Trophoblast cell (in vitro differentiated cells and primary cell): Measurements from ENCODE around the gene CENPE. TPM values are rescaled to one million over a fixed set of nuclear protein-coding genes. Genes with fewer than 3 reads are reported as not detected.
A peak's percentile ranks its signal among the peaks of the same experiment; 100 is the strongest.
"Not testable (repeated sequence)": the region's sequence is repeated elsewhere in the genome, so short reads cannot be mapped to it uniquely, and the experiment has no call there.

ENCODE experiments used
- DNase-seq, 2 donors: peaks; one replicate each; pipeline ENCODE4 v3.0.0-alpha.2; 2016
- H2AFZ ChIP-seq: 2 replicates; pipeline ENCODE4 v1.6.1; 2013; ENCODE audit warnings: low read length, moderate library complexity, mild to moderate bottlenecking; ENCODE audit not compliant: insufficient read depth, poor library complexity
- H2AK5ac ChIP-seq: 2 replicates; pipeline ENCODE4 v1.6.1; 2013; ENCODE audit warnings: mild to moderate bottlenecking, low read length
- H2BK120ac ChIP-seq: 2 replicates; pipeline ENCODE4 v1.6.1; 2013; ENCODE audit warnings: low read length, mild to moderate bottlenecking, moderate library complexity; ENCODE audit not compliant: insufficient read depth, poor library complexity
- H2BK12ac ChIP-seq: 2 replicates; pipeline ENCODE4 v1.6.1; 2013; ENCODE audit warnings: mild to moderate bottlenecking, low read length, moderate library complexity
- H2BK5ac ChIP-seq: 2 replicates; pipeline ENCODE4 v1.6.1; 2013; ENCODE audit warnings: low read length, low read depth, moderate library complexity, mild to moderate bottlenecking; ENCODE audit not compliant: poor library complexity
- H3K14ac ChIP-seq: 2 replicates; pipeline ENCODE4 v1.6.1; 2013; ENCODE audit warnings: mild to moderate bottlenecking, low read length
- H3K18ac ChIP-seq: 2 replicates; pipeline ENCODE4 v1.6.1; 2013; ENCODE audit warnings: mild to moderate bottlenecking, low read length
- H3K23ac ChIP-seq: 2 replicates; pipeline ENCODE4 v1.6.1; 2013; ENCODE audit warnings: low read length
- H3K27ac ChIP-seq: 2 replicates; pipeline ENCODE4 v1.5.1; 2013; ENCODE audit warnings: low read depth, mild to moderate bottlenecking, inconsistent platforms, low read length, moderate library complexity
- H3K27me3 ChIP-seq: 2 replicates; pipeline ENCODE4 v1.6.1; 2013; ENCODE audit warnings: inconsistent platforms, mild to moderate bottlenecking, low read length, moderate library complexity; ENCODE audit not compliant: insufficient read depth
- H3K36me3 ChIP-seq, 2 experiments: 1 replicate in 1 of 2; 2 replicates in 1 of 2; pipeline ENCODE4 v1.6.1; 2013; ENCODE audit warnings: low read length in 2 of 2, mild to moderate bottlenecking in 2 of 2, moderate library complexity in 1 of 2; ENCODE audit not compliant: insufficient read depth in 2 of 2, control insufficient read depth in 1 of 2
- H3K4ac ChIP-seq: 2 replicates; pipeline ENCODE4 v1.6.1; 2013; ENCODE audit warnings: low read depth, mild to moderate bottlenecking, low read length, moderate library complexity
- H3K4me1 ChIP-seq, 2 experiments: 1 replicate in 1 of 2; 2 replicates in 1 of 2; pipeline ENCODE4 v1.6.1; 2013; ENCODE audit warnings: low read length in 2 of 2, mild to moderate bottlenecking in 2 of 2, moderate library complexity in 1 of 2; ENCODE audit not compliant: insufficient read depth in 2 of 2, control insufficient read depth in 1 of 2
- H3K4me2 ChIP-seq: 2 replicates; pipeline ENCODE4 v1.6.1; 2013; ENCODE audit warnings: inconsistent platforms, mild to moderate bottlenecking, low read length, moderate library complexity
- H3K4me3 ChIP-seq: 2 replicates; pipeline ENCODE4 v1.5.1; 2013; ENCODE audit warnings: mild to moderate bottlenecking, low read depth, low read length, inconsistent platforms
- H3K79me1 ChIP-seq: one replicate; pipeline ENCODE4 v1.6.1; 2013; ENCODE audit warnings: low read length
- H3K79me2 ChIP-seq: 2 replicates; pipeline ENCODE4 v1.6.1; 2013; ENCODE audit warnings: low read length, mild to moderate bottlenecking; ENCODE audit not compliant: control insufficient read depth, insufficient read depth, poor library complexity
- H3K9ac ChIP-seq: 2 replicates; pipeline ENCODE4 v1.6.1; 2013; ENCODE audit warnings: mild to moderate bottlenecking, low read length
- H3K9me3 ChIP-seq: 2 replicates; pipeline ENCODE4 v1.6.1; 2013; ENCODE audit warnings: low read depth, mild to moderate bottlenecking, control low read depth, inconsistent platforms, low read length; ENCODE audit not compliant: insufficient read depth
- H4K12ac ChIP-seq: 2 replicates; pipeline ENCODE4 v1.6.1; 2013; ENCODE audit warnings: low read depth, mild to moderate bottlenecking, low read length, moderate library complexity
- H4K8ac ChIP-seq: 2 replicates; pipeline ENCODE4 v1.6.1; 2013; ENCODE audit warnings: low read depth, mild to moderate bottlenecking, low read length, moderate library complexity
- H4K91ac ChIP-seq: one replicate; pipeline ENCODE4 v1.6.1; 2013; ENCODE audit warnings: low read depth, mild to moderate bottlenecking, low read length, moderate library complexity
- WGBS: extraction: QIAGEN DNeasy Blood & Tissue Kit; methylation state at CpG from one replicate; pipeline ENCODE4 v1.1.7; 2013; ENCODE audit warnings: missing lambda C conversion rate; ENCODE audit not compliant: insufficient read length, insufficient coverage; ENCODE audit errors: extremely low coverage; 5-methylcytosine and 5-hydroxymethylcytosine counted together
- polyA plus RNA-seq: library from polyadenylated mRNA; stranded (reverse); fragments of 200-250 nt; gene quantifications from 2 replicates; pipeline ENCODE4 v1.2.3, GENCODE V29; 2013

The CENPE gene, protein sequence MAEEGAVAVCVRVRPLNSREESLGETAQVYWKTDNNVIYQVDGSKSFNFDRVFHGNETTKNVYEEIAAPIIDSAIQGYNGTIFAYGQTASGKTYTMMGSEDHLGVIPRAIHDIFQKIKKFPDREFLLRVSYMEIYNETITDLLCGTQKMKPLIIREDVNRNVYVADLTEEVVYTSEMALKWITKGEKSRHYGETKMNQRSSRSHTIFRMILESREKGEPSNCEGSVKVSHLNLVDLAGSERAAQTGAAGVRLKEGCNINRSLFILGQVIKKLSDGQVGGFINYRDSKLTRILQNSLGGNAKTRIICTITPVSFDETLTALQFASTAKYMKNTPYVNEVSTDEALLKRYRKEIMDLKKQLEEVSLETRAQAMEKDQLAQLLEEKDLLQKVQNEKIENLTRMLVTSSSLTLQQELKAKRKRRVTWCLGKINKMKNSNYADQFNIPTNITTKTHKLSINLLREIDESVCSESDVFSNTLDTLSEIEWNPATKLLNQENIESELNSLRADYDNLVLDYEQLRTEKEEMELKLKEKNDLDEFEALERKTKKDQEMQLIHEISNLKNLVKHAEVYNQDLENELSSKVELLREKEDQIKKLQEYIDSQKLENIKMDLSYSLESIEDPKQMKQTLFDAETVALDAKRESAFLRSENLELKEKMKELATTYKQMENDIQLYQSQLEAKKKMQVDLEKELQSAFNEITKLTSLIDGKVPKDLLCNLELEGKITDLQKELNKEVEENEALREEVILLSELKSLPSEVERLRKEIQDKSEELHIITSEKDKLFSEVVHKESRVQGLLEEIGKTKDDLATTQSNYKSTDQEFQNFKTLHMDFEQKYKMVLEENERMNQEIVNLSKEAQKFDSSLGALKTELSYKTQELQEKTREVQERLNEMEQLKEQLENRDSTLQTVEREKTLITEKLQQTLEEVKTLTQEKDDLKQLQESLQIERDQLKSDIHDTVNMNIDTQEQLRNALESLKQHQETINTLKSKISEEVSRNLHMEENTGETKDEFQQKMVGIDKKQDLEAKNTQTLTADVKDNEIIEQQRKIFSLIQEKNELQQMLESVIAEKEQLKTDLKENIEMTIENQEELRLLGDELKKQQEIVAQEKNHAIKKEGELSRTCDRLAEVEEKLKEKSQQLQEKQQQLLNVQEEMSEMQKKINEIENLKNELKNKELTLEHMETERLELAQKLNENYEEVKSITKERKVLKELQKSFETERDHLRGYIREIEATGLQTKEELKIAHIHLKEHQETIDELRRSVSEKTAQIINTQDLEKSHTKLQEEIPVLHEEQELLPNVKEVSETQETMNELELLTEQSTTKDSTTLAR (N-terminal part only)
- polyA plus RNA-seq = 16.1 and 16.9 TPM in 2 replicates

DNA sequence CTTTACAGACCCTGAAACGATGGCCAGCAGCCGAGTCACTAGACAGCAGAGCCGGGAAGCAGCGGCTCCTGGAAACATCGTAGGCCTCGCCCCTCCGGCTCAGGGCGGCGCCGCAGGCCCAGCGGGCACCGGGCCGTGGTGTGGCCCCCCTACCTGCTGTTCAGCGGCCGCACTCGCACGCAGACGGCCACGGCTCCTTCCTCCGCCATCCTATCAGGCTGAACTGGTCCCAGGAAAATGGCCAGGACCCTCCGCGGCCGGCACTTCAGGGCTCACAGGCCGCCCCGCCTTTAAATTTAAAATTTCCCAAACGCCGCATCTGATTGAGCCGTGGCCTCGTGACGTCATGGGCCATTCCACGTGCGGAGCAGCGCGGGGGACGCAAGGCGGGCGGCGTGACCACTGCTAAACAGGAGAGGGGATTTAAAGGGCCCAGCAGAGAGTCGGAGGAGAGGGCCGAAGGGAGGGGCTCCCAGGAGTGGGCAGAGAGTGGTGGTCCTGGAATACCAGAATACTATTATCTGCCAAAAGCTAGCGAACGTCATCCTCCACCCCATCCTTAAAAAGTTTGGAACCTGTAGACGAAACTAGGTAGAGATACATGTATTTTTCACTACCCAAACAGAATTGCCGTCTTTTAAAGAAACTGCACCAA lies at the start of gene CENPE:
Gene CENPE (minus strand): TSS at position 233 of the 655 bp plus-strand sequence. CDS start 24 bp downstream, at position 209.
- Histone ChIP-seq H2BK12ac (no peak within 1 kb of the TSS), H3K4ac (peak within 1 kb of the TSS; percentile 52), H3K9me3 (no peaks in the 10 kb centered on the region), H2BK120ac (peak within 1 kb of the TSS; percentile 73), H3K79me1 (peaks cover 5% of the 10 kb centered on the region), H2AFZ (peak within 1 kb of the TSS; percentile 93), H2AK5ac (no peak within 1 kb of the TSS), H4K12ac (peak within 1 kb of the TSS; percentile 72), H3K27ac (no peak within 1 kb of the TSS), H3K4me1 (no peaks in the 10 kb centered on the region), H4K8ac (peak within 1 kb of the TSS; percentile 89), H4K91ac (peak within 1 kb of the TSS; percentile 72), H3K23ac (no peak within 1 kb of the TSS), H3K18ac (peak within 1 kb of the TSS; percentile 77), H3K79me2 (peaks cover 2% of the 10 kb centered on the region), H2BK5ac (peak within 1 kb of the TSS; percentile 58), H3K4me3 (peak within 1 kb of the TSS; percentile 99), H3K36me3 (no peaks in the 10 kb centered on the region), H3K27me3 (no peaks in the 10 kb centered on the region), H3K4me2 (peak within 1 kb of the TSS; percentile 68), H3K14ac (peak within 1 kb of the TSS; percentile 88), H3K9ac (peak within 1 kb of the TSS; percentile 87)
- no CpG with 5 or more reads among the region's 44 CpGs for WGBS
- DNase-seq = peak; percentile 71 to 91

DNA sequence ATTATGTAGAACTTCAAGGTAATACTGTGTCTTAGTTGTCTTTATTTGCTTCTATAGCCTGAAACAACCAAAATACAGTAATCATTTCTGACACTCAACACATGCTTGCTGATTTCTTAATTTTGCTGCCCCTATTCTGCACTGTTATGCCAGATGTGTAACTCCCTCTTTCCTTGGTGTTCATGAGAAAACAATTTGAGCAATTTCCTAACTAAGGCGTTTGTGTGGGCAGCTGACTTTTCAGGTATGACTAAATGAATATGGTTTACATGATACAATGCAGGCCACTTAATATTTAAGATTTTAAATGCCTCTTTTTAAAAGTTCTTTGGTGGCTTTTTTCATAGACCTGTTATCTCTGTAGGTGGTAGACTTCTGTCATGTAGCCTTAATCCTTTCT lies 46.1 kb upstream of the CENPE start:
- H3K18ac ChIP-seq = no peak overlapping the region
- H2AK5ac ChIP-seq = no peak overlapping the region
- no peaks in the 10 kb centered on the region for H3K36me3 ChIP-seq
- H3K4me3 ChIP-seq = no peak overlapping the region
- no peak overlapping the region for H3K14ac ChIP-seq
- no peak overlapping the region for H4K91ac ChIP-seq
- H3K79me2 ChIP-seq = no peaks in the 10 kb centered on the region
- H3K79me1 ChIP-seq = no peaks in the 10 kb centered on the region
- H3K9me3 ChIP-seq = peaks cover 6% of the 10 kb centered on the region
- DNase-seq = peak; percentile 66 to 93
- H3K9ac ChIP-seq = no peak overlapping the region
- no peak overlapping the region for H3K23ac ChIP-seq
- H2AFZ ChIP-seq = no peak overlapping the region
- no peak overlapping the region for H3K4me2 ChIP-seq
- H3K27ac ChIP-seq = no peak overlapping the region
- H2BK12ac ChIP-seq = no peak overlapping the region
- no peak overlapping the region for H3K4ac ChIP-seq
- no peaks in the 10 kb centered on the region for H3K4me1 ChIP-seq
- no CpG with 5 or more reads among the region's 1 CpG for WGBS
- H2BK120ac ChIP-seq = no peak overlapping the region
- H4K12ac ChIP-seq = no peak overlapping the region
- no peaks in the 10 kb centered on the region for H3K27me3 ChIP-seq
- H4K8ac ChIP-seq = no peak overlapping the region
- no peak overlapping the region for H2BK5ac ChIP-seq

DNA sequence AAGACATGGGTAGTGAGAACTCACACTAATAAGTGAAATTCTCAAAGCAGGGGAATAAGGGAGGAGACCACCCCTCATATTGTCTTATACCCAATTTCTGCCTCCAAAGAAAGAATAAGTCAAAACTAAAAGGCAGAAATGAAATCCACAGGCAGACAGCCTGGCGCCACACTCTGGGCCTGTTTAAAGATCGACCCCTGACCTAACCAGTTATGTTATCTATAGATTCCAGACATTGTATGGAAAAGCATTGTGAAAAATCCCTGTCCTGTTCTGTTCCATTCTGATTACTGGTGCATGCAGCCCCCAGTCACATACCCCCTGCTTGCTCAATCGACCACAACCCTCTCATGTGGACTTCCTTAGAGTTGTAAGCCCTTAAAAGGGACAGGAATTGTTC lies 32.8 kb upstream of the CENPE start:
- not testable (repeated sequence) for H3K27ac ChIP-seq, H4K91ac ChIP-seq, H4K12ac ChIP-seq, H3K36me3 ChIP-seq, H3K4me3 ChIP-seq, H2BK12ac ChIP-seq, H3K14ac ChIP-seq, H2BK120ac ChIP-seq, H3K9ac ChIP-seq, H3K18ac ChIP-seq, H3K4ac ChIP-seq, H3K23ac ChIP-seq, H3K4me2 ChIP-seq, H3K79me1 ChIP-seq, H2AFZ ChIP-seq, H3K27me3 ChIP-seq, H3K9me3 ChIP-seq, H2AK5ac ChIP-seq, H3K79me2 ChIP-seq, H3K4me1 ChIP-seq, H2BK5ac ChIP-seq, H4K8ac ChIP-seq
- WGBS = no CpG with 5 or more reads among the region's 3 CpGs
- DNase-seq = peak; percentile 35 to 58
